Mucosa of stomach (tissue), 1 donor: ENCODE results near the gene PRKCQ.
"Not testable (repeated sequence)": the region's sequence is repeated elsewhere in the genome, so short reads cannot be mapped to it uniquely, and the experiment has no call there.

ENCODE experiments used
- H3K27me3 ChIP-seq: one replicate; pipeline ENCODE4 v1.7.0; 2013; ENCODE audit warnings: mild to moderate bottlenecking, low read length; ENCODE audit not compliant: control insufficient read depth, insufficient read depth
- H3K36me3 ChIP-seq: one replicate; pipeline ENCODE4 v1.7.0; 2013; ENCODE audit warnings: low read length; ENCODE audit not compliant: control insufficient read depth, insufficient read depth
- H3K4me1 ChIP-seq: one replicate; pipeline ENCODE4 v1.7.0; 2013; ENCODE audit warnings: mild to moderate bottlenecking, low read length; ENCODE audit not compliant: control insufficient read depth, insufficient read depth
- H3K4me3 ChIP-seq: one replicate; pipeline ENCODE4 v1.7.0; 2013; ENCODE audit warnings: low read length
- H3K9ac ChIP-seq: one replicate; pipeline ENCODE4 v1.7.0; 2013; ENCODE audit warnings: mild to moderate bottlenecking, low read length, moderate library complexity
- H3K9me3 ChIP-seq: one replicate; pipeline ENCODE4 v1.7.0; 2013; ENCODE audit warnings: mild to moderate bottlenecking, low read length, moderate library complexity; ENCODE audit not compliant: control insufficient read depth
- donor health status: Pancreatic carcinoma.

The PRKCQ gene

DNA sequence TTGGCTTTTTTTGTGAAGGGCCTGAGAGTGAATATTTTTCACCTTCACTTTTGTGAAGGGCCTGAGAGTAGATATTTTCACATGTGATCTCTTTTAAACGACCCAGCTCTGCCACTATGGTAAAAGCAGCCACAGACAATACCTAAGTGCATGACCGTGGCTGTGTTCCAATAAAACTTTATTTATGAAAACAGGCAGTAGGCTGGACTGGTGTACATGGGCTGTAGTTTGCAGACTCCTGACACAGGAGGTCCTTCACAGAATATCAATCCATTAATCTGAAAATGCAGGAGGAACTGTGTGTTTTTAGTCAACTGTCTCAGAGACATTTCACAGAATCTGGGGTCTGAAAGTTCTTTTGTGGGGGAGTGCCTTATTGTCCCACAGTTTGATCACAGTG lies 186.9 kb downstream of the PRKCQ start:
- Histone ChIP-seq H3K36me3 (no peaks in the 10 kb centered on the region), H3K9me3 (no peaks in the 10 kb centered on the region), H3K9ac (no peak overlapping the region), H3K4me1 (no peaks in the 10 kb centered on the region), H3K4me3 (no peak overlapping the region), H3K27me3 (no peaks in the 10 kb centered on the region)

- Histone ChIP-seq H3K9me3 (no peaks in the 10 kb centered on the region), H3K9ac (no peak overlapping the region), H3K27me3 (no peaks in the 10 kb centered on the region), H3K4me1 (no peaks in the 10 kb centered on the region), H3K36me3 (no peaks in the 10 kb centered on the region), H3K4me3 (no peak overlapping the region)
Measured at GRCh38 chr10:6390213-6390845, 189.7 kb downstream of the PRKCQ start.

- Histone ChIP-seq H3K4me3 (no peak overlapping the region), H3K36me3 (no peaks in the 10 kb centered on the region), H3K9me3 (no peaks in the 10 kb centered on the region), H3K9ac (no peak overlapping the region), H3K4me1 (no peaks in the 10 kb centered on the region), H3K27me3 (no peaks in the 10 kb centered on the region)
Measured at GRCh38 chr10:6388261-6388893, 191.7 kb downstream of the PRKCQ start.

DNA sequence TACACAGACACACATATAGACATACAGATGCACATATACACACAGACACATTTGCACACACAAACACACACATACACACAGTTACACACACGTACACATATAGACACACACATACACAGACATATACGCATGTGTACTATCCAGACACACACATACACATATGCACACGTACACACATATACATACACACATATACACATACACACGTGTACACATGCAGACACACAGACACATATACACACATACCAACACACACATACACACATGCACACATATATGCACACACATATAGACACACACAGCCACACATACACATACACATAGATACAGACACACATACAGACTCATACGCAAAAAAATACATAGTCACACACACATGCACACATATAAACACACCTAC lies 193.1 kb downstream of the PRKCQ start:
- Histone ChIP-seq H3K4me1 (no peaks in the 10 kb centered on the region), H3K9ac (no peak overlapping the region), H3K36me3 (no peaks in the 10 kb centered on the region), H3K4me3 (no peak overlapping the region), H3K9me3 (no peaks in the 10 kb centered on the region), H3K27me3 (no peaks in the 10 kb centered on the region)

- Histone ChIP-seq H3K9ac (no peak overlapping the region), H3K36me3 (no peaks in the 10 kb centered on the region), H3K9me3 (no peaks in the 10 kb centered on the region), H3K4me3 (no peak overlapping the region), H3K27me3 (no peaks in the 10 kb centered on the region), H3K4me1 (no peaks in the 10 kb centered on the region)
Measured at GRCh38 chr10:6386346-6386745, 193.7 kb downstream of the PRKCQ start.

GRCh38 chr10:6385665-6386064 lies 194.4 kb downstream of the PRKCQ start:
- no peaks in the 10 kb centered on the region for H3K4me1 ChIP-seq
- no peak overlapping the region for H3K9ac ChIP-seq
- no peaks in the 10 kb centered on the region for H3K36me3 ChIP-seq
- H3K27me3 ChIP-seq, result no peaks in the 10 kb centered on the region
- H3K4me3 ChIP-seq, result no peak overlapping the region
- H3K9me3 ChIP-seq, result no peaks in the 10 kb centered on the region

DNA sequence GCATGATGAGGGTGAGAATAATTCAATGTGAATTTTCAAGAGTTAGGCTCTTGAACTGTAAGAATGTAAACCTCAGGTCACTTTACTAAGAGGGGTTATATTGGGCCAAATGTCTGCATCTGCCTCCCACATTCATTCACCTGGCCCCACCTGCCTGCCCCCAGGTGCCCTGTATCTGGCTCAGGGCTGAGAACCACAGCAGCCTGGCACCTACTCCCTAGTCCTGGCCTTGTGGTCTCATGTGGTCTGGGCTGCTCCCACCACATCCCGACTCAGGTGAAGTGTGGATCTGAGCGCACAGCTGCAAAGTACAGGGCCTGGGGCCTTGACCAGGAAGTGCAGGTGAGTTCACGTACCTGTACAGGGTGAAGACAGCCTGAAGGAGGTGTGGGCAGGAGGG lies 195.2 kb downstream of the PRKCQ start:
- peaks cover 5% of the 10 kb centered on the region for H3K9me3 ChIP-seq
- no peaks in the 10 kb centered on the region for H3K36me3 ChIP-seq
- no peak overlapping the region for H3K4me3 ChIP-seq
- H3K27me3 ChIP-seq, result no peaks in the 10 kb centered on the region
- H3K4me1 ChIP-seq, result no peaks in the 10 kb centered on the region
- no peak overlapping the region for H3K9ac ChIP-seq

DNA sequence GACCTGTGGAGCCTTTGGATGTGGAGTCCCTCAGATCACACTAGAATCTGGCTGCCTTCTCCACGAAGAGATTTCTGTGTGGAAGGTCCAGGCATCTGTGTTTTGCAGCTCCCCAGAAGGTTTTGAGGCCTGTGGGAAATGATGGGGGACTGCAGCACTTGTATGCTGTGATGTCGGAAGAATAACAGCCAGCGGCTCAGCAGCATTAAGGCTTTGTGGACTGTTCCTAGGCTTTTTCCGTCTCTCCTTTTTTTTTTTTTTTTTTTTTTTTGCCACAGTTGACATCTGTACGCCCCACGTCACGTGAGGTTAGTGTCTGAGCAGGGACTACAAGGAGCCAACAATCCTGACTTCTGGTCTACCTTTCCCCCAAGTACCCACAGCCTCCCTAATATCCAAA lies 196.0 kb downstream of the PRKCQ start:
- Histone ChIP-seq H3K27me3 (no peaks in the 10 kb centered on the region), H3K4me1 (no peaks in the 10 kb centered on the region), H3K9me3 (peaks cover 5% of the 10 kb centered on the region), H3K9ac (no peak overlapping the region), H3K36me3 (no peaks in the 10 kb centered on the region), H3K4me3 (no peak overlapping the region)

DNA sequence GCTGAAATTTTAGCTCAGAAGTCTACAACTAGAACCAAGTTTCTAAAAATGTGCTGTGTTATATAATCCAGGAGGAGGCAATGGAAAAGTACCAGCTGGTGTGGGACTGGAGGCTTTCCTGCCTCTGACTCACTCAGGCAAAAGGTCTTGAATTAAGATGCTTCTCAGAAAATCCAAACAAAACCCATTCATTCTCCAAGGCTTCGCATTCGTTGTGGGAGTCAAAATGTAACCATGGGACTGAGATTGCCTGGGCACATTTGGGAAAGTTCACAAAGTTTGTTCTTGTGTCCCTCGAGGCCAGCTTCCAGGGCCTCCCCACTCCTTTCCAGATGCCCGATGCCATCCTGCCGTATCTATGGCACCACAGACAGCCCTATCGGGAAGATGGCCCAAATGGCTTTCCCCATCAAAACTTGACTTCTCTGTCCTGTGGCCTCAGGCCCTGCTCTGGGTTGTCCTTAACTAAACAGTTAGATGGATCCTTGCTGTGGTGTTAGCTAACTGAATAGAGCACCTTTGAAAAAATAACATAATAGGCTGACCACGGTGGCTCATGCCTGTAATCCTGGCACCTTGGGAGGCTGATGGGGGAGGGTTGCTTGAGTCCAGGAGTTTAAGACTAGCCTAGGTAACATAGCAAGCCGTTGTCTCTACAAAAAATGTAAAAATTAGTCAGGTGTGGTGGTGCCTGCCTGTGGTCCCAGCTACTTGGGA lies 196.8 kb downstream of the PRKCQ start:
- H3K4me3 ChIP-seq, result no peak overlapping the region
- H3K9me3 ChIP-seq, result peaks cover 5% of the 10 kb centered on the region

DNA sequence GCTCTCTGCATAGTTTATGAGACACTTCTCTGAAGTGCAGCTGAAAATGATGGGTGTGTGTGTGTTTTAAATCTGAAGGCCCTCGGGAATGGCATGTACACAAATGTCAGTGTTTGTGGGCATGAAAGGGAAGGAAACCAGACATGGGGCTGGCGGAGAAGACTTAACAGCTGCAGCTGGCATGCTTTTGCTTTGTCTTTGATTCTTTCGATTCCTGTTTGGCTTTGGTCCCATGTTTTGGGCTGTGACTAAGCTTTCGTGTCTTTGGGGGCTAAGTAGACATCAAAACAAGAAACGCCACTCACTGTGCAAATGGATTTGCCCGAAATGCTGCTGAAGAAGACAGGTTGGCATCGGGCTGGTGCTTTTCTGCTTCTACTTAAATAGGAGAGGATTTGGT lies 198.0 kb downstream of the PRKCQ start:
- H3K9ac ChIP-seq, result no peak overlapping the region
- H3K9me3 ChIP-seq, result peaks cover 5% of the 10 kb centered on the region
- no peaks in the 10 kb centered on the region for H3K27me3 ChIP-seq
- no peak overlapping the region for H3K4me3 ChIP-seq
- H3K4me1 ChIP-seq, result no peaks in the 10 kb centered on the region
- no peaks in the 10 kb centered on the region for H3K36me3 ChIP-seq

More for the DNA sequence above, 196.8 kb downstream of the PRKCQ start:
- H3K9ac ChIP-seq, result no peak overlapping the region
- no peaks in the 10 kb centered on the region for H3K4me1 ChIP-seq
- no peaks in the 10 kb centered on the region for H3K36me3 ChIP-seq
- H3K27me3 ChIP-seq, result no peaks in the 10 kb centered on the region

DNA sequence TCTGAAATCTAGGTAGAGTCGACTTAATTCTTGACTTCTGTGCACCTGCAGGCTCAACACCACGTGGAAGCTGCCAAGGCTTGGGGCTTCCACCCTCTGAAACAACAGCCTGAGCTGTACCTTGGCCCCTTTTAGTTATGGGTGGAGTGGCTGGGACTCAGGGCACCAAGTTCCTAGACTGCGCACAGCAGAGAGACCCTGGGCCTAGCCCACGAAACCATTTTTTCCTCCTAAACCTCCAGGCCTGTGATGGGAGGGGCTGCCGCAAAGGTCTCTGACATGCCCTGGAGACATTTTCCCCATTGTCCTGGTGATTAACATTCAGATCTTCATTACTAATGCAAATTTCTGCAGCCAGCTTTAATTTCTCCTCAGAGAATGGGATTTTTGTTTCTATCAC lies 199.6 kb downstream of the PRKCQ start:
- H3K9me3 ChIP-seq, H3K4me3 ChIP-seq: not testable (repeated sequence)

GRCh38 chr10:6379015-6379776 lies 200.9 kb downstream of the PRKCQ start:
- Histone ChIP-seq H3K4me3 (no peak overlapping the region), H3K27me3 (no peaks in the 10 kb centered on the region), H3K9ac (no peak overlapping the region), H3K36me3 (no peaks in the 10 kb centered on the region), H3K4me1 (no peaks in the 10 kb centered on the region), H3K9me3 (peaks cover 5% of the 10 kb centered on the region)

More for the DNA sequence above, 199.6 kb downstream of the PRKCQ start:
- H3K36me3 ChIP-seq, H3K4me1 ChIP-seq, H3K9ac ChIP-seq, H3K27me3 ChIP-seq: not testable (repeated sequence)
